Esophagus squamous epithelium (tissue), 5 donors: ENCODE data around the gene ARFGEF3. TPM values are rescaled to one million over a fixed set of nuclear protein-coding genes. Genes with fewer than 3 reads are reported as not detected.

Experiments
- DNase-seq: peaks from one replicate; lab custom pipeline; 2025; lab: John Stamatoyannopoulos, UW
- H3K27ac ChIP-seq, 4 donors: fragments of 200-600 bp; sonication (generic); one replicate each; pipeline ENCODE4 v1.5.1; 2016 to 2019; ENCODE audit warnings: mild to moderate bottlenecking in 1 of 4
- H3K27me3 ChIP-seq, 4 donors: fragments of 200-600 bp; sonication (generic); 1 replicate in 3 of 4; 2 replicates in 1 of 4; pipeline versions ENCODE4 v1.5.1 to v1.6.0; 2017 to 2021; ENCODE audit warnings: antibody characterized with exemption in 1 of 4
- H3K36me3 ChIP-seq, 3 donors: fragments of 200-600 bp; sonication (generic); one replicate each; pipeline ENCODE4 v1.5.1; 2016 to 2019
- H3K4me1 ChIP-seq, 3 donors: fragments of 200-600 bp; sonication (generic); one replicate each; pipeline ENCODE4 v1.5.1; 2017 to 2019
- H3K4me3 ChIP-seq, 4 donors: fragments of 200-600 bp; sonication (generic); 1 replicate in 3 of 4; 2 replicates in 1 of 4; pipeline ENCODE4 v1.5.1; 2016 to 2019; ENCODE audit warnings: mild to moderate bottlenecking in 2 of 4, moderate library complexity in 1 of 4
- H3K9me3 ChIP-seq, 3 donors: fragments of 200-600 bp; sonication (generic); one replicate each; pipeline ENCODE4 v1.5.1; 2016 to 2019
- CTCF ChIP-seq, 6 experiments: fragments of 450-650 bp in 4 of 6; fragments of 200-600 bp in 2 of 6; sonication (generic) in 2 of 6; IDR thresholded peaks; one replicate each; pipeline ENCODE4 v1.5.1; 2016 to 2019; ENCODE audit warnings: antibody characterized with exemption in 6 of 6, mild to moderate bottlenecking in 4 of 6, moderate library complexity in 4 of 6
- POLR2A ChIP-seq, 4 donors: fragments of 450-650 bp; IDR thresholded peaks; one replicate each; pipeline ENCODE4 v1.6.1; 2017; ENCODE audit warnings: antibody characterized with exemption in 4 of 4, mild to moderate bottlenecking in 4 of 4, moderate library complexity in 3 of 4
- WGBS, 2 donors: methylation state at CpG; one replicate each; pipeline ENCODE4 v1.1.5; 2018; 5-methylcytosine and 5-hydroxymethylcytosine counted together
- intact Hi-C: fragments of 100-400 bp; cut with DNase I; formaldehyde crosslinking; loops from one replicate; pipeline ENCODE4 v1.15.0; 2022
- total RNA-seq, 4 donors: library from RNA; depleted of rRNA; stranded (reverse); fragments of >200 nt; gene quantifications; one replicate each; pipeline ENCODE4 v1.1.0, GENCODE V29; 2016
- donor health status: DM: yes; HTN: yes; CAD: no.

Gene ARFGEF3
- total RNA-seq, 4 donors from 2014 or later, result 0.92 to 1.0 (median 0.99) TPM

GRCh38 chr6:138242987-138243592, 81.4 kb downstream of the ARFGEF3 start:
- no peaks in the 10 kb centered on the region for H3K36me3 ChIP-seq
- no peaks in the 10 kb centered on the region for H3K9me3 ChIP-seq
- no peak for DNase-seq
- TF ChIP-seq CTCF (IDR thresholded peaks at IDR 0.05), result no peak
- intact Hi-C loops, result no loop called here
- H3K4me1 ChIP-seq, result no peaks in the 10 kb centered on the region
- 62 to 75% methylated on average over 4 of the region's 4 CpGs for WGBS, 2 donors
- no peak overlapping the region for H3K27ac ChIP-seq
- H3K27me3 ChIP-seq, result peaks cover 0 to 8% (median 0%) of the 10 kb centered on the region in 4 donors
- H3K4me3 ChIP-seq, result no peak overlapping the region

- Histone ChIP-seq H3K36me3 (no peaks in the 10 kb centered on the region), H3K9me3 (no peaks in the 10 kb centered on the region), H3K27ac (no peak overlapping the region), H3K4me1 (peaks cover 0 to 6% (median 0%) of the 10 kb centered on the region in 3 donors), H3K27me3 (peaks cover 0 to 7% (median 0%) of the 10 kb centered on the region in 4 donors), H3K4me3 (no peak overlapping the region)
- TF ChIP-seq CTCF (IDR thresholded peaks at IDR 0.05) (no peak), POLR2A (IDR thresholded peaks at IDR 0.05) (no peak)
- 71 to 72% methylated on average over 3 of the region's 3 CpGs for WGBS, 2 donors
- intact Hi-C loops, result no loop called here
- DNase-seq, result no peak
Measured at GRCh38 chr6:138245751-138246150, 84.0 kb downstream of the ARFGEF3 start.

GRCh38 chr6:138246650-138247440, 85.1 kb downstream of the ARFGEF3 start:
- TF ChIP-seq CTCF (IDR thresholded peaks at IDR 0.05), result no peak
- no peak for TF ChIP-seq POLR2A (IDR thresholded peaks at IDR 0.05)
- intact Hi-C loops, result no loop called here

GRCh38 chr6:138248011-138248410, 86.3 kb downstream of the ARFGEF3 start:
- Histone ChIP-seq H3K27me3 (no peaks in the 10 kb centered on the region), H3K4me3 (no peak overlapping the region), H3K9me3 (no peaks in the 10 kb centered on the region), H3K27ac (no peak overlapping the region), H3K36me3 (no peaks in the 10 kb centered on the region), H3K4me1 (peaks cover 0 to 11% (median 0%) of the 10 kb centered on the region in 3 donors)
- intact Hi-C loops, result no loop called here
- 87 to 92% methylated on average over 4 of the region's 7 CpGs for WGBS, 2 donors
- no peak for DNase-seq
- TF ChIP-seq CTCF (IDR thresholded peaks at IDR 0.05) (no peak), POLR2A (IDR thresholded peaks at IDR 0.05) (no peak)

More at GRCh38 chr6:138246650-138247440, 85.1 kb downstream of the ARFGEF3 start:
- Histone ChIP-seq H3K27ac (no peak overlapping the region), H3K36me3 (no peaks in the 10 kb centered on the region), H3K4me1 (peaks cover 0 to 11% (median 0%) of the 10 kb centered on the region in 3 donors), H3K4me3 (no peak overlapping the region), H3K27me3 (no peaks in the 10 kb centered on the region), H3K9me3 (no peaks in the 10 kb centered on the region)
- WGBS, 2 donors, result 71 to 88% methylated on average over 3 of the region's 3 CpGs
- no peak for DNase-seq

GRCh38 chr6:138248878-138249277, 87.1 kb downstream of the ARFGEF3 start:
- Histone ChIP-seq H3K27me3 (no peaks in the 10 kb centered on the region), H3K4me3 (no peak overlapping the region), H3K4me1 (peaks cover 0 to 11% (median 0%) of the 10 kb centered on the region in 3 donors), H3K36me3 (no peaks in the 10 kb centered on the region), H3K27ac (no peak overlapping the region), H3K9me3 (no peaks in the 10 kb centered on the region)
- WGBS, 2 donors, result 56 to 69% methylated on average over 1 of the region's 1 CpG
- TF ChIP-seq CTCF (IDR thresholded peaks at IDR 0.05) (no peak), POLR2A (IDR thresholded peaks at IDR 0.05) (no peak)
- DNase-seq, result no peak
- intact Hi-C loops, result no loop called here
